HFF-Myc (cell line): ENCODE results near the gene ATP4A.

Experiments
- DNase-seq: peaks from one replicate; pipeline ENCODE4 v3.0.0-alpha.2; 2011; ENCODE audit warnings: low read depth; ENCODE audit errors: extremely low read depth
- H3K4me3 ChIP-seq: replicated peaks from 2 replicates; pipeline ENCODE4 v1.5.1; 2011; ENCODE audit warnings: low read depth, mild to moderate bottlenecking, control low read depth, low read length
- TF ChIP-seq, protein P1 (sequence below): IDR thresholded peaks from 2 replicates; pipeline ENCODE4 v1.5.1; 2012; ENCODE audit warnings: mild to moderate bottlenecking, low read depth, low read length, control low read depth; ENCODE audit errors: missing control alignments

Gene ATP4A

GRCh38 chr19:35522745-35523327 is 40.6 kb downstream of the ATP4A start:
- H3K4me3 ChIP-seq = no peak overlapping the region
- no peak for DNase-seq
- TF ChIP-seq, protein P1, sequence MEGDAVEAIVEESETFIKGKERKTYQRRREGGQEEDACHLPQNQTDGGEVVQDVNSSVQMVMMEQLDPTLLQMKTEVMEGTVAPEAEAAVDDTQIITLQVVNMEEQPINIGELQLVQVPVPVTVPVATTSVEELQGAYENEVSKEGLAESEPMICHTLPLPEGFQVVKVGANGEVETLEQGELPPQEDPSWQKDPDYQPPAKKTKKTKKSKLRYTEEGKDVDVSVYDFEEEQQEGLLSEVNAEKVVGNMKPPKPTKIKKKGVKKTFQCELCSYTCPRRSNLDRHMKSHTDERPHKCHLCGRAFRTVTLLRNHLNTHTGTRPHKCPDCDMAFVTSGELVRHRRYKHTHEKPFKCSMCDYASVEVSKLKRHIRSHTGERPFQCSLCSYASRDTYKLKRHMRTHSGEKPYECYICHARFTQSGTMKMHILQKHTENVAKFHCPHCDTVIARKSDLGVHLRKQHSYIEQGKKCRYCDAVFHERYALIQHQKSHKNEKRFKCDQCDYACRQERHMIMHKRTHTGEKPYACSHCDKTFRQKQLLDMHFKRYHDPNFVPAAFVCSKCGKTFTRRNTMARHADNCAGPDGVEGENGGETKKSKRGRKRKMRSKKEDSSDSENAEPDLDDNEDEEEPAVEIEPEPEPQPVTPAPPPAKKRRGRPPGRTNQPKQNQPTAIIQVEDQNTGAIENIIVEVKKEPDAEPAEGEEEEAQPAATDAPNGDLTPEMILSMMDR = no peak

DNA sequence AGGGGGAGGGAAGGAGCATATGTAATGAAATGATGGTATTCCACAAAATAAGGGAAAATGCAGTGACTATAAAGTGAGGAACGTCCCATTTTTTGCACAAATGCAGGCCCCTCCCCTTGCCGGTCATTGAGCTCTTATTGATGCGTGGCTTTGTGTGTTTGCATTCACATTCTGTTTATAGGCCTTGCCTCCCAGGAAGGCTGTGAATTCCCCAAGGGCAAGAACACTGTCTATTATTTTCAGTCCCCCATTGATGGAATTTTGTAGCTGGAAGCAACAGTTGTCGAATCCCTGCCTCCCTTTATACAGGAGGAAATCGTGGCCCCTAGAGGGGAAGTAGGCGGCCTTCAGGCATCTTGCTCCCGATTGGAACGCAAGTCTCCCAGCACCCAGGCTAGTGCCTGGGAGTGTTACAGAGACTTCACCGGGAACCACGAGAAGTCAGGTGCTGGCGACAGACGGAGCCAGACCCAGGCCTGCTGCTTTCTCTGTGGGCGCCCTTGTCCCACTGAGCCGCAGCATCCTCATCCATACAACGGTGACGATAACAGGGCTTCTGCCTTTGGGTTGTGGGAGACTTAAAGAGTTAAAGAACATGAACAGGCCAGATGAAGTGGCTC is 42.2 kb downstream of the ATP4A start:
- no peak overlapping the region for H3K4me3 ChIP-seq
- DNase-seq = no peak
- TF ChIP-seq, protein P1 = no peak

- H3K4me3 ChIP-seq = no peak overlapping the region
- TF ChIP-seq, protein P1 = no peak
- no peak for DNase-seq
Measured at GRCh38 chr19:35519291-35519690, 44.2 kb downstream of the ATP4A start.

DNA sequence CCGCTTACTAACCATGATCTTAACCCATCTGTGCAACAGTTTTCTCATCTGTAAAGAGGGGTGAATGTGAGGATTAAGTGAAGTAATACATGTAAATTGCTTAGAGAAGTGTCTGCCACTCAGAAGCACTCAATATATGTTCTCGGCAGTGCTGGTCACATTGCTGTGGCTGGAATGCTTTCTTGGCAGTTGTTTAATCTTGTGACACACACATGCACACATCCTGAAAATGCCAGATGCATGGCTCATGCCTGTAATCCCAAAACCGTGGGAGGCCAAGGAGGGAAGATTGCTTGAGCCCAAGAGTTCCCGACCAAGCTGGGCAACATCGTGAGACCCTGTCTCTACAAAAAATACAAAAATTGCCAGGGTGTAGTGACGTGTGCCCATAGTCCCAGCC is 45.1 kb downstream of the ATP4A start:
- no peak overlapping the region for H3K4me3 ChIP-seq
- peak; percentile 70 for DNase-seq
- TF ChIP-seq, protein P1 = no peak

- H3K4me3 ChIP-seq = no peak overlapping the region
- TF ChIP-seq, protein P1 = no peak
- no peak for DNase-seq
Measured at GRCh38 chr19:35517342-35517741, 46.1 kb downstream of the ATP4A start.

DNA sequence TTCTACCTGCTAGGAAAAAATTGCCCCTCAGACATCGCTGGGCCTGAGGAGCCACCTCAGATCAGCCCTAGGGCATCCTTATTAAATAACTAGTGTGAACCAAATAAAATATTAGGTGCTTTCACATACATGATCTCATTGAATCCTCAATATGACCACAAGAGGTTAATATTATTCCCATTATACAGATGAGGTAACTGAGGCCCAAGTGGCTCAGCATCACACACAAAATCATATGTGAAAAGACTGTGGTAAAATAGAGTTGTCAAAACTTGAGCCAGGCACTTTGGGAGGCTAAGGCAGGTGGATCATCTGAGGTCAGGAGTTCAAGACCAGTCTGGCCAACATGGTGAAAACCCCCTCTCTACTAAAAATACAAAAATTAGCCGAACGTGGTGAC is 47.1 kb downstream of the ATP4A start:
- H3K4me3 ChIP-seq = no peak overlapping the region
- DNase-seq = no peak
- TF ChIP-seq, protein P1 = no peak
